WERI-Rb-1 (cell line): Measurements from ENCODE around the gene NETO2.
"Not testable (repeated sequence)": the region's sequence is repeated elsewhere in the genome, so short reads cannot be mapped to it uniquely, and the experiment has no call there.

Experiments used
- DNase-seq: peaks from one replicate; pipeline ENCODE4 v3.0.0-alpha.2; 2020
- H3K27ac ChIP-seq: fragments of 250-450 bp; sonication (Bioruptor Pico); 2 replicates; pipeline ENCODE4 v1.5.1; 2020; ENCODE audit warnings: mild to moderate bottlenecking, moderate library complexity
- H3K27me3 ChIP-seq: fragments of 250-450 bp; sonication (Bioruptor Pico); 2 replicates; pipeline ENCODE4 v1.5.1; 2021; ENCODE audit warnings: mild to moderate bottlenecking, low read depth, moderate library complexity; ENCODE audit not compliant: insufficient read depth, severe bottlenecking
- H3K36me3 ChIP-seq: fragments of 250-450 bp; sonication (Bioruptor Pico); 2 replicates; pipeline ENCODE4 v1.5.1; 2020; ENCODE audit warnings: mild to moderate bottlenecking, moderate library complexity
- H3K4me3 ChIP-seq: 2 replicates; pipeline ENCODE4 v1.5.1; 2011; ENCODE audit warnings: low read depth, mild to moderate bottlenecking, control low read depth, low read length
- H3K9me3 ChIP-seq: fragments of 250-450 bp; sonication (Bioruptor Pico); 2 replicates; pipeline ENCODE4 v1.5.1; 2021; ENCODE audit warnings: mild to moderate bottlenecking, moderate library complexity; ENCODE audit not compliant: severe bottlenecking
- TF ChIP-seq, protein P1 (sequence below): IDR thresholded peaks from 2 replicates; pipeline ENCODE4 v1.5.1; 2011; ENCODE audit warnings: low read depth, mild to moderate bottlenecking, control low read depth, inconsistent platforms, low read length

NETO2 gene

DNA sequence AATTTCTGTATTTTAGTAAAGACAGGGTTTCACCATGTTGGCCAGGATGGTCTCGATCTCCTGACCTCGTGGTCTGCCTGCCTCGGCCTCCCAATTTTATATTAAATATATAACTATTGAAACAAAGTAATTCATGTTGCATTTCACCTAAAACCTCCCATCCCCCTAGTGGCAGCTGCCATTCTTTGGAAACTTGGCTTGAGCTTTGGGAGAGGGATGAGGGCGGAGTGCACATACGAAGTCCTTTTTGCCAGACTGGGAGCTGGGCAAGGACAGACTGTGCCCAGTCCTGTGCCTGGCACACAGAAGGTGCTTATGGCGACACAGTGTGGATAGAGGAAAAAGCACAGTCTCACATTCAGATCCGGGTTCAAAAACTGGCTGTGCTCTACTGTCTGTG, 83.8 kb downstream of the NETO2 start:
- Histone ChIP-seq H3K9me3 (peaks cover 11% of the 10 kb centered on the region), H3K36me3 (no peaks in the 10 kb centered on the region), H3K27me3 (no peaks in the 10 kb centered on the region), H3K27ac (no peak overlapping the region), H3K4me3 (no peak overlapping the region)
- TF ChIP-seq, protein P1, sequence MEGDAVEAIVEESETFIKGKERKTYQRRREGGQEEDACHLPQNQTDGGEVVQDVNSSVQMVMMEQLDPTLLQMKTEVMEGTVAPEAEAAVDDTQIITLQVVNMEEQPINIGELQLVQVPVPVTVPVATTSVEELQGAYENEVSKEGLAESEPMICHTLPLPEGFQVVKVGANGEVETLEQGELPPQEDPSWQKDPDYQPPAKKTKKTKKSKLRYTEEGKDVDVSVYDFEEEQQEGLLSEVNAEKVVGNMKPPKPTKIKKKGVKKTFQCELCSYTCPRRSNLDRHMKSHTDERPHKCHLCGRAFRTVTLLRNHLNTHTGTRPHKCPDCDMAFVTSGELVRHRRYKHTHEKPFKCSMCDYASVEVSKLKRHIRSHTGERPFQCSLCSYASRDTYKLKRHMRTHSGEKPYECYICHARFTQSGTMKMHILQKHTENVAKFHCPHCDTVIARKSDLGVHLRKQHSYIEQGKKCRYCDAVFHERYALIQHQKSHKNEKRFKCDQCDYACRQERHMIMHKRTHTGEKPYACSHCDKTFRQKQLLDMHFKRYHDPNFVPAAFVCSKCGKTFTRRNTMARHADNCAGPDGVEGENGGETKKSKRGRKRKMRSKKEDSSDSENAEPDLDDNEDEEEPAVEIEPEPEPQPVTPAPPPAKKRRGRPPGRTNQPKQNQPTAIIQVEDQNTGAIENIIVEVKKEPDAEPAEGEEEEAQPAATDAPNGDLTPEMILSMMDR, result no peak
- no peak for DNase-seq

- not testable (repeated sequence) for DNase-seq, H3K36me3 ChIP-seq, H3K27ac ChIP-seq, H3K27me3 ChIP-seq, H3K4me3 ChIP-seq
- H3K9me3 ChIP-seq, result peaks cover 11% of the 10 kb centered on the region
Observed at GRCh38 chr16:47059130-47059529, 84.6 kb downstream of the NETO2 start.

- Histone ChIP-seq H3K36me3 (no peaks in the 10 kb centered on the region), H3K27me3 (no peaks in the 10 kb centered on the region), H3K4me3 (no peak overlapping the region), H3K9me3 (peaks cover 9% of the 10 kb centered on the region), H3K27ac (no peak overlapping the region)
- TF ChIP-seq, protein P1, result no peak
- no peak for DNase-seq
Observed at GRCh38 chr16:47058295-47059086, 85.3 kb downstream of the NETO2 start.

GRCh38 chr16:47057630-47057993, 86.1 kb downstream of the NETO2 start:
- Histone ChIP-seq H3K9me3 (peaks cover under 1% of the 10 kb centered on the region), H3K36me3 (no peaks in the 10 kb centered on the region), H3K4me3 (no peak overlapping the region), H3K27me3 (no peaks in the 10 kb centered on the region), H3K27ac (no peak overlapping the region)
- DNase-seq, result no peak
- TF ChIP-seq, protein P1, result no peak

GRCh38 chr16:47056688-47057629, 86.8 kb downstream of the NETO2 start:
- TF ChIP-seq, protein P1, result no peak
- H3K27ac ChIP-seq, result no peak overlapping the region
- no peak overlapping the region for H3K4me3 ChIP-seq
- H3K27me3 ChIP-seq, result no peaks in the 10 kb centered on the region
- no peaks in the 10 kb centered on the region for H3K9me3 ChIP-seq
- no peaks in the 10 kb centered on the region for H3K36me3 ChIP-seq
- DNase-seq, result no peak

DNA sequence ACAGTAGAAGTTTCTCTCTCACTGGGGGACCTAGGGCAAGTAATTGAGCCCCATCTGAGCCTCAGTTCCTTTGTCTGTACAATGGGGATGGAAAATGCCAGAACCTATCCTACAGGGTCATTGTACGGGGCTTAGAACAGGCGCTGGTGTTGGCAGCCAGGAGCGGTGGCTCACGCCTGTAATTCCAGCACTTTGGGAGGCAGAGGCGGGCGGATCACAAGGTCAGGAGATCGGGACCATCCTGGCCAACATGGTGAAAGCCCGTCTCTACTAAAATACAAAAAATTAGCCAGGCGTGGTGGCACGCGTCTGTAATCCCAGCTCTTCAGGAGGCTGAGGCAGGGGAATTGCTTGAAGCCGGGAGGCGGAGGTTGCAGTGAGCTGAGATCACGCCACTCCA, 87.7 kb downstream of the NETO2 start:
- not testable (repeated sequence) for H3K4me3 ChIP-seq, H3K36me3 ChIP-seq, H3K9me3 ChIP-seq, H3K27ac ChIP-seq, DNase-seq, H3K27me3 ChIP-seq
